Transverse colon (tissue), 4 donors: ENCODE measurements around the gene ARHGAP24. TPM values are rescaled to one million over a fixed set of nuclear protein-coding genes. Genes with fewer than 3 reads are reported as not detected.
A peak's percentile ranks its signal among the peaks of the same experiment; 100 is the strongest.

Experiments used
- DNase-seq: peaks from one replicate; pipeline ENCODE4 v3.0.0-alpha.2; 2019
- H3K27ac ChIP-seq, 4 donors: fragments of 200-600 bp; sonication (generic); 2 replicates each; pipeline ENCODE4 v1.5.1; 2016 to 2018; ENCODE audit warnings: inconsistent platforms in 4 of 4
- H3K27me3 ChIP-seq: fragments of 200-600 bp; sonication (generic); 2 replicates; pipeline ENCODE4 v1.5.1; 2017; ENCODE audit warnings: inconsistent platforms
- H3K36me3 ChIP-seq, 4 donors: fragments of 200-600 bp; sonication (generic); 2 replicates each; pipeline ENCODE4 v1.5.1; 2017 to 2019; ENCODE audit warnings: inconsistent platforms in 4 of 4
- H3K4me1 ChIP-seq, 4 donors: fragments of 200-600 bp; sonication (generic); 2 replicates each; pipeline ENCODE4 v1.5.1; 2017 to 2020; ENCODE audit warnings: inconsistent platforms in 4 of 4
- H3K4me3 ChIP-seq, 4 donors: fragments of 200-600 bp; sonication (generic); 1 replicate in 1 of 4; 2 replicates in 3 of 4; pipeline versions ENCODE4 v1.5.1 to v1.6.1; 2017 to 2019; ENCODE audit warnings: inconsistent platforms in 4 of 4
- H3K9me3 ChIP-seq, 2 donors: fragments of 200-600 bp; sonication (generic); 2 replicates each; pipeline ENCODE4 v1.5.1; 2017 to 2019; ENCODE audit warnings: inconsistent platforms in 2 of 2
- CTCF ChIP-seq, 5 experiments: fragments of 200-600 bp in 3 of 5; fragments of 450-650 bp in 2 of 5; sonication (generic) in 3 of 5; IDR thresholded peaks; 1 replicate in 2 of 5; 2 replicates in 3 of 5; pipeline ENCODE4 v1.5.1; 2016 to 2017; ENCODE audit warnings: antibody characterized with exemption in 5 of 5, inconsistent platforms in 3 of 5, mild to moderate bottlenecking in 2 of 5, moderate library complexity in 1 of 5
- EP300 ChIP-seq: sonication (generic); formaldehyde crosslinking; IDR thresholded peaks from one replicate; pipeline ENCODE4 v1.6.1; 2017; ENCODE audit warnings: antibody characterized with exemption, low read depth
- POLR2A ChIP-seq: fragments of 450-650 bp; IDR thresholded peaks from one replicate; pipeline ENCODE4 v1.6.1; 2016; ENCODE audit warnings: antibody characterized with exemption, mild to moderate bottlenecking, moderate library complexity
- POLR2AphosphoS5 ChIP-seq, 3 donors: sonication (generic); formaldehyde crosslinking; IDR thresholded peaks; one replicate each; pipeline ENCODE4 v1.6.1; 2016; ENCODE audit warnings: antibody characterized with exemption in 3 of 3
- WGBS, 2 donors: methylation state at CpG; one replicate each; pipeline ENCODE4 v1.1.5; 2018; ENCODE audit warnings: low coverage in 1 of 2; 5-methylcytosine and 5-hydroxymethylcytosine counted together
- in situ Hi-C, 4 donors: fragments of 200-750 bp; cut with MboI; loops; one replicate each; pipeline versions ENCODE4 v1.15.0 to v1.15.1; 2017; ENCODE audit warnings: low sequenced_read_pairs in 3 of 4, low pct_ligation_motif_present in 1 of 4, low pct_unique_long_range_greater_than_20kb in 1 of 4
- intact Hi-C: fragments of 100-400 bp; cut with DNase I; formaldehyde crosslinking; loops from one replicate; pipeline ENCODE4 v1.15.1; 2023; ENCODE audit warnings: low total_unique reads
- small RNA-seq, 4 donors: library from RNA; depleted of rRNA; stranded (forward); fragments of <200 nt; gene quantifications; one replicate each; pipeline ENCODE3, GENCODE V24; 2016
- total RNA-seq, 4 donors: library from RNA; depleted of rRNA; stranded (reverse); fragments of >200 nt; gene quantifications; one replicate each; pipeline ENCODE4 v1.1.0, GENCODE V29; 2016

The ARHGAP24 gene
- total RNA-seq, 4 donors from 2014 or later, result 4.2 to 32.0 (median 12.6) TPM

- intact Hi-C loops (no loop called here), in situ Hi-C loops (no loop called here)
- Histone ChIP-seq H3K27ac (no peak overlapping the region), H3K9me3 (no peaks in the 10 kb centered on the region), H3K4me1 (peaks cover 0 to 5% (median 0%) of the 10 kb centered on the region in 4 donors), H3K36me3 (no peaks in the 10 kb centered on the region), H3K27me3 (no peaks in the 10 kb centered on the region), H3K4me3 (no peak overlapping the region)
- WGBS, 2 donors, result 17 to 18% methylated on average over 8 of the region's 8 CpGs
- peak; percentile 46 to 63 (median 53) for TF ChIP-seq CTCF (IDR thresholded peaks at IDR 0.05)
- TF ChIP-seq POLR2A, result no peak
- no peak for DNase-seq
Measured at GRCh38 chr4:86043755-86044592, 569.0 kb downstream of the ARHGAP24 start.

- intact Hi-C loops, result no loop called here
- in situ Hi-C loops, result no loop called here
- WGBS, 2 donors, result 53 to 66% methylated on average over 3 of the region's 3 CpGs
Measured at GRCh38 chr4:86044593-86044985, 569.6 kb downstream of the ARHGAP24 start.

DNA sequence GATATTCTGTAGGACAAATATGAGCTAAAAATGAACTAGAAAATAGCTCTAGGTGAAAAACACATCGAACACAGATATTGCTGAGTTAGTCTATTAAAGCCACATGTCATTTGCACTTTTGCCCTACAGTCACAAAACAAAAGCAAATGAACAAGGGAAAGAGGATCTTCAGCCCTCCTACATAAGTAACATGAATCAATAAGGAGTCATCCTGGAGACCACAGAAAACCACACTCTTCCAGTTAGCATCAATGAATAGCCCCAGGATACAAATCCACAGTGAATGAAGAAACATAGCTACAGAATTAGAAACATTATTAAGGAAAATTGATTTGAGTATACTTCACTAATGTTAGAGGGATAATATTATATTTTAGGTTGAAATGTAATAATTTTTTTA is 573.5 kb downstream of the ARHGAP24 start:
- Histone ChIP-seq H3K36me3 (no peaks in the 10 kb centered on the region), H3K27me3 (no peaks in the 10 kb centered on the region), H3K9me3 (no peaks in the 10 kb centered on the region), H3K27ac (no peak overlapping the region), H3K4me3 (no peak overlapping the region), H3K4me1 (peaks cover 0 to 5% (median 0%) of the 10 kb centered on the region in 4 donors)
- intact Hi-C loops, result no loop called here
- in situ Hi-C loops, result no loop called here
- no peak for DNase-seq
- WGBS, 2 donors, result 70 to 80% methylated on average over 1 of the region's 1 CpG
- no peak for TF ChIP-seq POLR2AphosphoS5 (IDR thresholded peaks at IDR 0.05)
- no peak for TF ChIP-seq CTCF (IDR thresholded peaks at IDR 0.05)
- TF ChIP-seq POLR2A, result no peak
- no peak for TF ChIP-seq EP300

More at GRCh38 chr4:86044593-86044985, 569.6 kb downstream of the ARHGAP24 start:
- Histone ChIP-seq H3K27me3 (no peaks in the 10 kb centered on the region), H3K27ac (no peak overlapping the region), H3K4me1 (peaks cover 0 to 5% (median 0%) of the 10 kb centered on the region in 4 donors), H3K4me3 (no peak overlapping the region), H3K9me3 (no peaks in the 10 kb centered on the region), H3K36me3 (no peaks in the 10 kb centered on the region)
- TF ChIP-seq POLR2AphosphoS5 (IDR thresholded peaks at IDR 0.05) (no peak), POLR2A (no peak), CTCF (IDR thresholded peaks at IDR 0.05) (no peak), EP300 (no peak)
- no peak for DNase-seq

DNA sequence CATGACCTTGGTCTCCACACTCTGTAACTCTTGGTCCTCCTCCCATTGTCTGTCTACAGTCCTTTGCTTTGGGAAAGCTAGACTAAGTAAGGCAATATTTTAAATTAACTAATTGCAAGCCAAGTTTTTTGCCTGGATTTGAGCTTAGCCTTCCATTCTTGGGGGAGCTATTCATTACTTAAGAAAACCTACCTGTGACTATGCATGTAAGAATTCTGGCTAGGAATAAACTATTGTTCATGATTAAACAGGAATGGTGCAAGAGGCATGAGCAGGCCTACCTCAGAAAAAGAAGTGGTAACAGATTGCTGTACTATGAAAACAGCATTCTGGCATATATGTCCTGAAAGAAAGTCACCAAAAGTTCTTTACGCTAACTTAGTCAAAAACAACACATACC is 575.5 kb downstream of the ARHGAP24 start:
- 95 to 100% methylated on average over 1 of the region's 1 CpG for WGBS, 2 donors
- no peak for DNase-seq
- no peak overlapping the region for H3K27ac ChIP-seq
- no peak overlapping the region for H3K4me3 ChIP-seq
- H3K27me3 ChIP-seq, result no peaks in the 10 kb centered on the region
- H3K9me3 ChIP-seq, result no peaks in the 10 kb centered on the region
- in situ Hi-C loops (no loop called here), intact Hi-C loops (no loop called here)
- no peaks in the 10 kb centered on the region for H3K4me1 ChIP-seq
- TF ChIP-seq CTCF (IDR thresholded peaks at IDR 0.05), result no peak
- no peak for TF ChIP-seq POLR2A
- TF ChIP-seq POLR2AphosphoS5 (IDR thresholded peaks at IDR 0.05), result no peak
- no peak for TF ChIP-seq EP300
- H3K36me3 ChIP-seq, result no peaks in the 10 kb centered on the region

Small RNA genes lying within 50 kb of the gene (small RNA-seq; reads per million reads assigned to genes)
- gene MIR4451, result 0 reads per million in 4 donors
